ENCODE results near the gene BICC1.

The BICC1 gene

GRCh38 chr10:58661336-58661735 is 148.7 kb downstream of the BICC1 start:
- no peaks in the 10 kb centered on the region for H4K20me1 ChIP-seq (ENCODE audit: insufficient read depth)
- H3K27ac ChIP-seq, result no peak overlapping the region
- no peaks in the 10 kb centered on the region for H3K79me2 ChIP-seq (ENCODE audit: insufficient read depth, low read depth)
- no peaks in the 10 kb centered on the region for H3K36me3 ChIP-seq (ENCODE audit: insufficient read depth)
- peaks cover 48% of the 10 kb centered on the region for H3K4me1 ChIP-seq (ENCODE audit: low read depth, poor library complexity, severe bottlenecking)
- H3K27me3 ChIP-seq (ENCODE audit: insufficient read depth, low read depth), result no peaks in the 10 kb centered on the region
- no peak overlapping the region for H2AFZ ChIP-seq (ENCODE audit: low read depth)
- no peak overlapping the region for H3K4me3 ChIP-seq (IDR thresholded peaks at IDR 0.05; ENCODE audit: insufficient read depth, low read depth, low read length)
- no peak for TF ChIP-seq CTCF (conservative IDR thresholded peaks at IDR 0.05; ENCODE audit: low read depth, low read length)
- peak overlapping the region; percentile 33 for H3K4me2 ChIP-seq
- no peak overlapping the region for H3K9ac ChIP-seq

GRCh38 chr10:58661902-58662301 is 149.2 kb downstream of the BICC1 start:
- TF ChIP-seq CTCF (conservative IDR thresholded peaks at IDR 0.05; ENCODE audit: low read depth, low read length), result no peak
- H3K27ac ChIP-seq, result 0 out of 2 replicates have a peak overlapping the region, but pooled peaks have one; percentile 13
- H3K4me3 ChIP-seq (IDR thresholded peaks at IDR 0.05; ENCODE audit: insufficient read depth, low read depth, low read length), result no peak overlapping the region
- no peaks in the 10 kb centered on the region for H3K36me3 ChIP-seq (ENCODE audit: insufficient read depth)
- no peaks in the 10 kb centered on the region for H3K79me2 ChIP-seq (ENCODE audit: insufficient read depth, low read depth)
- H3K27me3 ChIP-seq (ENCODE audit: insufficient read depth, low read depth), result no peaks in the 10 kb centered on the region
- peak overlapping the region; percentile 33 for H3K4me2 ChIP-seq
- no peak overlapping the region for H2AFZ ChIP-seq (ENCODE audit: low read depth)
- H4K20me1 ChIP-seq (ENCODE audit: insufficient read depth), result no peaks in the 10 kb centered on the region
- peaks cover 54% of the 10 kb centered on the region for H3K4me1 ChIP-seq (ENCODE audit: low read depth, poor library complexity, severe bottlenecking)
- H3K9ac ChIP-seq, result no peak overlapping the region

- no peaks in the 10 kb centered on the region for H3K79me2 ChIP-seq (ENCODE audit: insufficient read depth, low read depth)
- H3K4me3 ChIP-seq (IDR thresholded peaks at IDR 0.05; ENCODE audit: insufficient read depth, low read depth, low read length), result no peak overlapping the region
- no peaks in the 10 kb centered on the region for H4K20me1 ChIP-seq (ENCODE audit: insufficient read depth)
- peaks cover 58% of the 10 kb centered on the region for H3K4me1 ChIP-seq (ENCODE audit: low read depth, poor library complexity, severe bottlenecking)
- TF ChIP-seq CTCF (conservative IDR thresholded peaks at IDR 0.05; ENCODE audit: low read depth, low read length), result no peak
- H3K27ac ChIP-seq, result peak overlapping the region; percentile 13; the same call in 1 of the 2 replicates
- no peak overlapping the region for H3K9ac ChIP-seq
- no peaks in the 10 kb centered on the region for H3K36me3 ChIP-seq (ENCODE audit: insufficient read depth)
- H3K4me2 ChIP-seq, result peak overlapping the region; percentile 33
- H3K27me3 ChIP-seq (ENCODE audit: insufficient read depth, low read depth), result no peaks in the 10 kb centered on the region
- H2AFZ ChIP-seq (ENCODE audit: low read depth), result no peak overlapping the region
Observed at GRCh38 chr10:58662314-58662713, 149.6 kb downstream of the BICC1 start.

GRCh38 chr10:58665361-58665760 is 152.7 kb downstream of the BICC1 start:
- Histone ChIP-seq H3K79me2 (ENCODE audit: insufficient read depth, low read depth) (no peaks in the 10 kb centered on the region), H3K27me3 (ENCODE audit: insufficient read depth, low read depth) (no peaks in the 10 kb centered on the region), H2AFZ (ENCODE audit: low read depth) (no peak overlapping the region), H3K9ac (no peak overlapping the region), H3K4me2 (peak overlapping the region; percentile 63; the same call in 1 of the 2 replicates), H3K4me3 (IDR thresholded peaks at IDR 0.05; ENCODE audit: insufficient read depth, low read depth, low read length) (no peak overlapping the region), H4K20me1 (ENCODE audit: insufficient read depth) (no peaks in the 10 kb centered on the region), H3K4me1 (ENCODE audit: low read depth, poor library complexity, severe bottlenecking) (peaks cover 54% of the 10 kb centered on the region), H3K36me3 (ENCODE audit: insufficient read depth) (no peaks in the 10 kb centered on the region), H3K27ac (no peak overlapping the region)
- no peak for TF ChIP-seq CTCF (conservative IDR thresholded peaks at IDR 0.05; ENCODE audit: low read depth, low read length)

All from KMS-11 (cell line).